WTC11 (cell line): ENCODE data around the gene EIF4B. TPM values are rescaled to one million over a fixed set of nuclear protein-coding genes. Genes with fewer than 3 reads are reported as not detected.
A peak's percentile ranks its signal among the peaks of the same experiment; 100 is the strongest.

ENCODE experiments used
- ATAC-seq: fragments of 200-7000 bp; cut with Tn5 transposase; 2 replicates; pipeline ENCODE4 v1.10.0; 2021; ENCODE audit warnings: mild to moderate bottlenecking, moderate library complexity
- CTCF ChIA-PET: fragments of 300-600 bp; sonication (Branson Sonifier 250); formaldehyde crosslinking; loops from one replicate; lab custom pipeline; 2021; ENCODE audit warnings: antibody characterized with exemption; lab: Charles Lee
- POLR2A ChIA-PET: fragments of 350-600 bp; sonication (Branson Sonifier 250); formaldehyde crosslinking; loops from one replicate; lab custom pipeline; 2021; ENCODE audit warnings: antibody characterized with exemption; lab: Charles Lee
- DNase-seq: peaks from one replicate; pipeline ENCODE4 v3.0.0; 2021; ENCODE audit warnings: low spot score
- H3K27ac Mint-ChIP-seq: 2 replicates; pipeline ENCODE4 v1.8.0; 2021; ENCODE audit warnings: mixed read lengths
- H3K27me3 Mint-ChIP-seq: 2 replicates; pipeline ENCODE4 v1.8.0; 2021; ENCODE audit warnings: low read depth, mild to moderate bottlenecking, moderate library complexity, mixed read lengths
- H3K36me3 Mint-ChIP-seq: 2 replicates; pipeline ENCODE4 v1.8.0; 2021; ENCODE audit warnings: mixed read lengths
- H3K4me1 Mint-ChIP-seq: 2 replicates; pipeline ENCODE4 v1.8.0; 2022; ENCODE audit warnings: mixed read lengths
- H3K4me3 Mint-ChIP-seq: 2 replicates; pipeline ENCODE4 v1.8.0; 2021; ENCODE audit warnings: mild to moderate bottlenecking, moderate library complexity, mixed read lengths
- H3K9me3 Mint-ChIP-seq: 2 replicates; pipeline ENCODE4 v1.8.0; 2021; ENCODE audit warnings: mixed read lengths
- CBFB ChIP-seq: sonication (generic); formaldehyde crosslinking; IDR thresholded peaks from 2 replicates; pipeline ENCODE4 v1.8.1; 2022; ENCODE audit warnings: mild to moderate bottlenecking, low read depth, missing genetic modification reagents
- EMX1 ChIP-seq: fragments of 250-450 bp; sonication (Bioruptor Pico); IDR thresholded peaks from 2 replicates; pipeline ENCODE4 v1.8.0; 2021; ENCODE audit warnings: mild to moderate bottlenecking
- GABPB1 ChIP-seq: sonication (generic); formaldehyde crosslinking; IDR thresholded peaks from 2 replicates; pipeline ENCODE4 v1.8.1; 2023; ENCODE audit warnings: mild to moderate bottlenecking, missing genetic modification reagents
- JAZF1 ChIP-seq: fragments of 250-450 bp; sonication (Bioruptor Pico); IDR thresholded peaks from 2 replicates; pipeline ENCODE4 v1.9.0; 2021; ENCODE audit warnings: moderate library complexity, mild to moderate bottlenecking, inconsistent platforms
- JUN ChIP-seq: sonication (generic); formaldehyde crosslinking; IDR thresholded peaks from 2 replicates; pipeline ENCODE4 v1.8.0; 2023; ENCODE audit warnings: mild to moderate bottlenecking, missing genetic modification reagents
- ZNF138 ChIP-seq: sonication (generic); formaldehyde crosslinking; conservative IDR thresholded peaks from 2 replicates; pipeline ENCODE4 v1.8.1; 2022; ENCODE audit warnings: mild to moderate bottlenecking, moderate library complexity, missing genetic modification reagents
- ZNF416 ChIP-seq: fragments of 250-450 bp; sonication (Bioruptor Pico); IDR thresholded peaks from 2 replicates; pipeline ENCODE4 v1.9.0; 2021; ENCODE audit warnings: mild to moderate bottlenecking, inconsistent platforms
- total RNA-seq: library from RNA; stranded (reverse); gene quantifications from 3 replicates; pipeline ENCODE4 v1.2.3, GENCODE V29; 2021
- TF ChIP-seq, protein P1 (sequence below): sonication (generic); formaldehyde crosslinking; IDR thresholded peaks from 2 replicates; pipeline ENCODE4 v1.8.0; 2022; ENCODE audit warnings: mild to moderate bottlenecking, missing genetic modification reagents
- TF ChIP-seq, protein P2 (sequence below): sonication (generic); formaldehyde crosslinking; IDR thresholded peaks from 2 replicates; pipeline ENCODE4 v1.8.1; 2022; ENCODE audit warnings: mild to moderate bottlenecking, missing genetic modification reagents, moderate library complexity, borderline replicate concordance
- TF ChIP-seq, protein P3 (sequence below): sonication (generic); formaldehyde crosslinking; conservative IDR thresholded peaks from 2 replicates; pipeline ENCODE4 v1.8.1; 2023; ENCODE audit warnings: mild to moderate bottlenecking, low read depth, missing genetic modification reagents, moderate library complexity

EIF4B gene
- total RNA-seq, 1 experiment from 2014 or later, result 730 TPM

DNA sequence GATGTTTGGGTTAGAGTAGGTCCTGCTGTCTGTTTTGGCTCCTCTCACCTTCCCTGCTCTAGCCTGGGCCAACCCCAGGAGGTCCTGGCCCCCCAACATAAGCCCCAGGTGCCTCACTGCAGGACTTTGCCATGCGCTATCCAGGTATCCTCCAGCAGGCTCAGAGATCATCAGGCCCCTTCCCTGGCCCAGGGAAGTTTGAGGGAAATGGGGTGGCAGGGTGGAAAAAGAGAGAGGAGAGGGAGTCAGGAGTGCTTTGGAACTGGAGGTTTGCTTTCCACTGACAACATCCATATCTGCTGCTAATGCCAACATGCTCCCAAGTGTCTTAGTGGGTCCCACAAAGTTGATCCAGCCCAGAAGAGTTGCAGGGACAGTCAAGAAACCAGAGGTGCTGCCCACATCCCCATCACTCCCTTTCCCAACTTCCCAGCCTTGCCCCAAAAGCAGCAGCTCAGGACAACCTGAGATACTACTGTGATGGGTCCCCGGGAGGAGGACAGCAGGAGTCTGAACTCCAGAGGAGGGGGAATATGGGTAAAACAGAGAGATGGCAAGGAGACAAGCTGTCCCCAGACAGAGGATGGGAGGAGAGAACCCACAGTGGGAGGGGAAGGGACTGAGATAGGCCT lies 44.3 kb downstream of the EIF4B start (continued):
- TF ChIP-seq, protein P1, sequence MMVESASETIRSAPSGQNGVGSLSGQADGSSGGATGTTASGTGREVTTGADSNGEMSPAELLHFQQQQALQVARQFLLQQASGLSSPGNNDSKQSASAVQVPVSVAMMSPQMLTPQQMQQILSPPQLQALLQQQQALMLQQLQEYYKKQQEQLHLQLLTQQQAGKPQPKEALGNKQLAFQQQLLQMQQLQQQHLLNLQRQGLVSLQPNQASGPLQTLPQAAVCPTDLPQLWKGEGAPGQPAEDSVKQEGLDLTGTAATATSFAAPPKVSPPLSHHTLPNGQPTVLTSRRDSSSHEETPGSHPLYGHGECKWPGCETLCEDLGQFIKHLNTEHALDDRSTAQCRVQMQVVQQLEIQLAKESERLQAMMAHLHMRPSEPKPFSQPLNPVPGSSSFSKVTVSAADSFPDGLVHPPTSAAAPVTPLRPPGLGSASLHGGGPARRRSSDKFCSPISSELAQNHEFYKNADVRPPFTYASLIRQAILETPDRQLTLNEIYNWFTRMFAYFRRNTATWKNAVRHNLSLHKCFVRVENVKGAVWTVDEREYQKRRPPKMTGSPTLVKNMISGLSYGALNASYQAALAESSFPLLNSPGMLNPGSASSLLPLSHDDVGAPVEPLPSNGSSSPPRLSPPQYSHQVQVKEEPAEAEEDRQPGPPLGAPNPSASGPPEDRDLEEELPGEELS (CRISPR knock-in tag), result no peak
- no peak for TF ChIP-seq EMX1
- TF ChIP-seq ZNF416 (CRISPR knock-in tag), result no peak

DNA sequence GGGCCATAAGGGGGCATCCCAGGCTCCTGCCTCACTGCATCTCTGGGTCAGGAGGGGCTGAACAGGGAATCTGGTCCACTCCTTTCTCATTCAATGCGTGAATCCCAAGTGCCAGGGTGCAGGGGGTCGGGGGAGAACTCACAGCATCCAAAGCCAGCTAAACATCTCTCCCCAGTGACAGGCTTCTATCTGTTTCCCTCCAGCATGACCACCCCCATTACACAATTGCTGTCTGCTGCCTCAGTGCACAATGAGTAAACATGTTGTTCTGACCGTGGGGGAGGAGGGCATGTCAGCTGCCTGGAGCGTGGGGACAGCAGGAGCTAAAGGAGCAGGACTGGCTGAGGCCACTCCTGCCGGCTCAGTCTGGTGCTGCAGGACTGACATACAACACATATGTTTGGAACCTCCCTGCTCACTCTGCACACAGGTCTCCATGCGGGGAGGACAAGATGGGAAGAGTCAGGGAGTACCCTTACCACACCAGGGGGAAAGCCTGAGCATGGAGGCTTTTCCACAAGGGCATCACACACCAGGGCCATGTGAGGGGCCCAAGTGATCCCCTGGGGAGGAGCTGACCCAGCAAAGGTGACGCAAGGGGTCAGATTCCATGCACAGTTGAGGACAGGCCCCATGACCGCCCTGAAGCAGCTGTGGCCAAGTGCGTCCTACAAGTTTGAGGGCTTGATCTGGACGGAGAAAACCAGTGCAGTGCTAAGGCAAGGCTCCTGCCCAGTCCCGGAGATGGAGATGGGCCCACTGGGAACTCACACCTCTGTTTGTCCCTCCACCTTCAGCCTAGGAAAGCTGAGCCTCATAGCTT lies 45.0 kb downstream of the EIF4B start:
- H3K36me3 Mint-ChIP-seq, result peaks cover 7% of the 10 kb centered on the region
- ATAC-seq (no peak), DNase-seq (no peak)
- no peak overlapping the region; the same call in 1 of the 2 replicates for H3K27ac Mint-ChIP-seq
- no peaks in the 10 kb centered on the region for H3K9me3 Mint-ChIP-seq
- ChIA-PET CTCF (interaction anchor here (0.7 to 8.7 kb wide), 7 partner anchors 9 to 130 kb away, joined by 3 to 97 read pairs (median 4); partner anchors contain the start of gene SPRYD3), POLR2A (interaction anchor here (0.5 kb wide), 1 partner anchor 163 kb away, joined by 4 read pairs; no protein-coding TSS in a partner anchor)
- H3K4me1 Mint-ChIP-seq, result peaks cover 47% of the 10 kb centered on the region
- H3K27me3 Mint-ChIP-seq, result peaks cover 17% of the 10 kb centered on the region
- peak overlapping the region; percentile 62 for H3K4me3 Mint-ChIP-seq
- TF ChIP-seq GABPB1 (peak; percentile 84), ZNF138 (CRISPR knock-in tag) (no peak)
- TF ChIP-seq, all 79 proteins: peak for 1

DNA sequence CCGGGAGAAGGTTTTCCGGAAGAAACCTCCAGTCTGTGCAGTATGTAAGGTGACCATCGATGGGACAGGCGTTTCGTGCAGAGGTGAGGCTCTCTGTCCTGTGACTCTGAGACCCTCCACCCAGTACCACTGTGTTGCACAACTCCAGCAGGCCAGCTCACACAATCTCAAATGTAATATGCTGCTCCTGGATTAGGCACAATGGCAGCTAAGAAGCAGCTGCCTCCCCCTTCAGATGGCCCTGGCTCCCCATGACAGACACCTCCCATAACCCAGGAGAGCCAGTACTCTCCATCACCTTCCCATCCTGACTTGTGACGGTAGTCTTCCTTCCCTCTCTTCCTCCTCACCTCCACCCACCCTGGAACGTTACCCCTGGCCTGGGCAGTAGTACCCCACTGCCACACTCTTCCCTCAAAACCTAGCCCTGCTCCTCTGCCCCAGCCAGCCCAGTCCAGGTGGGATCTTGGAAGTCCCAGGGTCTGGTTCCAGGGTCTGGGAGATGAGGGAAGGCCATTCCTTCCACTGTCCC lies 45.7 kb downstream of the EIF4B start:
- ChIA-PET CTCF (interaction anchor here (1.2 to 8.7 kb wide), 5 partner anchors 8 to 129 kb away, joined by 3 to 97 read pairs (median 33); partner anchors contain the start of gene SPRYD3), POLR2A (interaction anchor here (0.5 kb wide), 1 partner anchor 163 kb away, joined by 4 read pairs; no protein-coding TSS in a partner anchor)
- TF ChIP-seq, protein P2, sequence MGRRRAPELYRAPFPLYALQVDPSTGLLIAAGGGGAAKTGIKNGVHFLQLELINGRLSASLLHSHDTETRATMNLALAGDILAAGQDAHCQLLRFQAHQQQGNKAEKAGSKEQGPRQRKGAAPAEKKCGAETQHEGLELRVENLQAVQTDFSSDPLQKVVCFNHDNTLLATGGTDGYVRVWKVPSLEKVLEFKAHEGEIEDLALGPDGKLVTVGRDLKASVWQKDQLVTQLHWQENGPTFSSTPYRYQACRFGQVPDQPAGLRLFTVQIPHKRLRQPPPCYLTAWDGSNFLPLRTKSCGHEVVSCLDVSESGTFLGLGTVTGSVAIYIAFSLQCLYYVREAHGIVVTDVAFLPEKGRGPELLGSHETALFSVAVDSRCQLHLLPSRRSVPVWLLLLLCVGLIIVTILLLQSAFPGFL, result no peak
- TF ChIP-seq JAZF1 (CRISPR knock-in tag) (no peak), JUN (CRISPR knock-in tag) (no peak), CBFB (CRISPR knock-in tag) (no peak)
- TF ChIP-seq, protein P3, sequence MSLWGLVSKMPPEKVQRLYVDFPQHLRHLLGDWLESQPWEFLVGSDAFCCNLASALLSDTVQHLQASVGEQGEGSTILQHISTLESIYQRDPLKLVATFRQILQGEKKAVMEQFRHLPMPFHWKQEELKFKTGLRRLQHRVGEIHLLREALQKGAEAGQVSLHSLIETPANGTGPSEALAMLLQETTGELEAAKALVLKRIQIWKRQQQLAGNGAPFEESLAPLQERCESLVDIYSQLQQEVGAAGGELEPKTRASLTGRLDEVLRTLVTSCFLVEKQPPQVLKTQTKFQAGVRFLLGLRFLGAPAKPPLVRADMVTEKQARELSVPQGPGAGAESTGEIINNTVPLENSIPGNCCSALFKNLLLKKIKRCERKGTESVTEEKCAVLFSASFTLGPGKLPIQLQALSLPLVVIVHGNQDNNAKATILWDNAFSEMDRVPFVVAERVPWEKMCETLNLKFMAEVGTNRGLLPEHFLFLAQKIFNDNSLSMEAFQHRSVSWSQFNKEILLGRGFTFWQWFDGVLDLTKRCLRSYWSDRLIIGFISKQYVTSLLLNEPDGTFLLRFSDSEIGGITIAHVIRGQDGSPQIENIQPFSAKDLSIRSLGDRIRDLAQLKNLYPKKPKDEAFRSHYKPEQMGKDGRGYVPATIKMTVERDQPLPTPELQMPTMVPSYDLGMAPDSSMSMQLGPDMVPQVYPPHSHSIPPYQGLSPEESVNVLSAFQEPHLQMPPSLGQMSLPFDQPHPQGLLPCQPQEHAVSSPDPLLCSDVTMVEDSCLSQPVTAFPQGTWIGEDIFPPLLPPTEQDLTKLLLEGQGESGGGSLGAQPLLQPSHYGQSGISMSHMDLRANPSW (CRISPR knock-in tag), result no peak
- peaks cover 7% of the 10 kb centered on the region for H3K36me3 Mint-ChIP-seq
- H3K9me3 Mint-ChIP-seq, result no peaks in the 10 kb centered on the region
- H3K27ac Mint-ChIP-seq, result no peak overlapping the region
- ATAC-seq (no peak), DNase-seq (no peak)
- peaks cover 21% of the 10 kb centered on the region for H3K27me3 Mint-ChIP-seq
- peaks cover 46% of the 10 kb centered on the region for H3K4me1 Mint-ChIP-seq
- no peak overlapping the region for H3K4me3 Mint-ChIP-seq
